Endothelial cell of umbilical vein (primary cell): Measurements from ENCODE around the gene DYNLT1. TPM values are rescaled to one million over a fixed set of nuclear protein-coding genes. Genes with fewer than 3 reads are reported as not detected.

Experiments
- BruUV-seq: library from RNA; stranded (reverse); fragments of 400-500 nt; replicated peaks from 2 replicates; lab custom pipeline; 2021; lab: Mats Ljungman, UMichigan
- CTCF ChIA-PET: fragments of 300-600, 350-600 bp; sonication (Branson Sonifier 250); formaldehyde crosslinking; loops from one replicate; lab custom pipeline; 2021; ENCODE audit warnings: antibody characterized with exemption, inconsistent platforms; lab: Charles Lee
- POLR2A ChIA-PET: fragments of 300-600, 350-600 bp; sonication (Branson Sonifier 250); formaldehyde crosslinking; loops from one replicate; lab custom pipeline; 2021; ENCODE audit warnings: antibody characterized with exemption, inconsistent platforms; lab: Charles Lee
- DNase-seq: peaks from one replicate; pipeline ENCODE4 v3.0.0-alpha.2; 2011; ENCODE audit warnings: low read depth, low spot score
- FAIRE-seq: peaks from 2 replicates; lab custom pipeline; 2011; peaks lifted over from hg19 to GRCh38; lab: Jason Lieb, UNC
- H2AFZ ChIP-seq: 2 replicates; pipeline ENCODE4 v1.6.0; 2012; ENCODE audit warnings: low read depth, low read length, control low read depth, inconsistent platforms
- H3K27ac ChIP-seq: 2 replicates; pipeline ENCODE4 v1.5.1; 2011; ENCODE audit warnings: low read depth, mild to moderate bottlenecking, control low read depth, low read length, moderate library complexity; ENCODE audit not compliant: insufficient read depth
- H3K27me3 ChIP-seq, 2 experiments: 2 replicates each; pipeline versions ENCODE4 v1.6.0 to v1.6.1; 2011; ENCODE audit warnings: low read length in 2 of 2, mixed read lengths in 1 of 2; ENCODE audit not compliant: control insufficient read depth in 2 of 2, insufficient read depth in 2 of 2
- H3K36me3 ChIP-seq, 2 experiments: 2 replicates in 1 of 2; 3 replicates in 1 of 2; pipeline ENCODE4 v1.5.1; 2011; ENCODE audit warnings: low read length in 2 of 2, mild to moderate bottlenecking in 1 of 2, moderate library complexity in 1 of 2; ENCODE audit not compliant: control insufficient read depth in 2 of 2, insufficient read depth in 2 of 2; ENCODE audit errors: extremely low read depth in 1 of 2
- H3K4me1 ChIP-seq: 3 replicates; pipeline ENCODE4 v1.5.1; 2011; ENCODE audit warnings: mild to moderate bottlenecking, low read length; ENCODE audit not compliant: control insufficient read depth, insufficient read depth; ENCODE audit errors: extremely low read depth
- H3K4me2 ChIP-seq: 2 replicates; pipeline ENCODE4 v1.6.1; 2011; ENCODE audit warnings: low read length, control low read depth, mixed read lengths; ENCODE audit not compliant: insufficient read depth
- H3K4me3 ChIP-seq, 3 experiments: fragments of 200-600 bp in 1 of 3; sonication (generic), shearing (Covaris generic) in 1 of 3; replicated peaks in 1 of 3; 2 replicates each; pipeline ENCODE4 v1.5.1; 2011 to 2016; ENCODE audit warnings: control low read depth in 3 of 3, low read length in 3 of 3, mild to moderate bottlenecking in 2 of 3, inconsistent platforms in 1 of 3, low read depth in 1 of 3, moderate library complexity in 1 of 3; ENCODE audit not compliant: insufficient read depth in 1 of 3
- H3K79me2 ChIP-seq: 2 replicates; pipeline ENCODE4 v1.6.0; 2012; ENCODE audit warnings: low read length, inconsistent platforms; ENCODE audit not compliant: control insufficient read depth, insufficient read depth
- H3K9ac ChIP-seq: replicated peaks from 2 replicates; pipeline ENCODE3; 2011; ENCODE audit warnings: low read length, control low read depth; ENCODE audit not compliant: insufficient read depth; ENCODE audit errors: extremely low read depth
- H3K9me1 ChIP-seq: replicated peaks from 3 replicates; pipeline ENCODE4 v1.6.0; 2011; ENCODE audit warnings: mild to moderate bottlenecking, low read length; ENCODE audit not compliant: control insufficient read depth, insufficient read depth; ENCODE audit errors: extremely low read depth
- H3K9me3 ChIP-seq: replicated peaks from 2 replicates; pipeline ENCODE4 v1.5.1; 2012; ENCODE audit warnings: low read length, inconsistent platforms; ENCODE audit not compliant: control insufficient read depth, insufficient read depth
- H4K20me1 ChIP-seq: replicated peaks from 2 replicates; pipeline ENCODE3; 2011; ENCODE audit warnings: mild to moderate bottlenecking, low read length; ENCODE audit not compliant: control insufficient read depth, insufficient read depth; ENCODE audit errors: extremely low read depth
- CTCF ChIP-seq, 2 donors: IDR thresholded peaks; 1 replicate in 1 of 2; 2 replicates in 1 of 2; pipeline ENCODE4 v1.5.1; 2011; ENCODE audit warnings: low read length in 2 of 2, mild to moderate bottlenecking in 2 of 2, moderate library complexity in 2 of 2, control low read depth in 1 of 2, inconsistent platforms in 1 of 2, low read depth in 1 of 2; ENCODE audit not compliant: insufficient read depth in 1 of 2; ENCODE audit errors: extremely low read depth in 1 of 2
- EZH2 ChIP-seq: IDR thresholded peaks from 2 replicates; pipeline ENCODE4 v1.6.1; 2012; ENCODE audit warnings: borderline replicate concordance, low read depth, mild to moderate bottlenecking, moderate library complexity, low read length, inconsistent platforms; ENCODE audit not compliant: severe bottlenecking
- FOS ChIP-seq: IDR thresholded peaks from 2 replicates; pipeline ENCODE4 v1.6.1; 2011; ENCODE audit warnings: mild to moderate bottlenecking, low read length, moderate library complexity, borderline replicate concordance; ENCODE audit not compliant: insufficient read depth
- GATA2 ChIP-seq: IDR thresholded peaks from 2 replicates; pipeline ENCODE4 v1.7.0; 2011; ENCODE audit warnings: low read depth, mild to moderate bottlenecking, moderate library complexity, mixed read lengths, low read length; ENCODE audit not compliant: insufficient read length, insufficient read depth
- JUN ChIP-seq: IDR thresholded peaks from 2 replicates; pipeline ENCODE4 v1.6.1; 2011; ENCODE audit warnings: borderline replicate concordance, low read depth; ENCODE audit not compliant: insufficient read length, insufficient read depth
- MAX ChIP-seq: IDR thresholded peaks from 2 replicates; pipeline ENCODE4 v1.6.1; 2011; ENCODE audit not compliant: insufficient read depth, insufficient read length
- MYC ChIP-seq: IDR thresholded peaks from one replicate; pipeline ENCODE4 v1.6.1; 2011; ENCODE audit warnings: mild to moderate bottlenecking, low read depth, low read length
- POLR2A ChIP-seq: IDR thresholded peaks from 2 replicates; pipeline ENCODE4 v1.6.1; 2012; ENCODE audit warnings: low read depth, mild to moderate bottlenecking, control low read depth, low read length
- POLR2AphosphoS5 ChIP-seq: IDR thresholded peaks from 2 replicates; pipeline ENCODE4 v1.6.1; 2012; ENCODE audit warnings: low read depth, mild to moderate bottlenecking, control low read depth, low read length, moderate library complexity; ENCODE audit not compliant: insufficient read depth
- dilution Hi-C: fragments of 300-500 bp; cut with MboI; formaldehyde crosslinking; loops from one replicate; pipeline ENCODE4 v1.15.0; 2019; ENCODE audit warnings: low sequenced_read_pairs; ENCODE audit not compliant: extremely low pct_ligation_motif_present
- intact Hi-C: fragments of 100-400 bp; cut with micrococcal nuclease; formaldehyde crosslinking; loops from one replicate; pipeline ENCODE4 v1.10.0; 2022
- polyA plus RNA-seq, 4 experiments: library from polyadenylated mRNA; depleted of rRNA in 3 of 4; stranded (reverse) in 3 of 4; unstranded in 1 of 4; fragments of >200 nt; gene quantifications; 2 replicates each; pipeline versions ENCODE4 v1.2.1 to v1.2.3, GENCODE V29; 2011 to 2012; ENCODE audit warnings: missing spikeins in 1 of 4
- total RNA-seq: library from RNA; stranded (reverse); gene quantifications from 2 replicates; pipeline ENCODE4 v1.2.3, GENCODE V29; 2021

Gene DYNLT1
- total and polyA plus RNA-seq, 2 donors (not counting 3 experiments of a cell fraction or from before 2014, with no cell fraction given) = 162 to 267 TPM

- no peaks in the 10 kb centered on the region for H3K27me3 ChIP-seq
- no peaks in the 10 kb centered on the region for H4K20me1 ChIP-seq
- peaks cover 13% of the 10 kb centered on the region for H3K4me1 ChIP-seq
- ChIA-PET CTCF (interaction anchor here (0.7 to 1.2 kb wide), 2 partner anchors 416 to 423 kb away, joined by 3 read pairs; no protein-coding TSS in a partner anchor), POLR2A (no interaction called here)
- peaks cover 26% of the 10 kb centered on the region for H3K79me2 ChIP-seq
- H3K9me3 ChIP-seq = no peaks in the 10 kb centered on the region
- H3K4me2 ChIP-seq = no peak overlapping the region
- no peak overlapping the region for H3K4me3 ChIP-seq
- TF ChIP-seq MYC = no peak
- TF ChIP-seq GATA2 = no peak
- TF ChIP-seq POLR2AphosphoS5 = no peak
- no peak for TF ChIP-seq MAX
- no peak for TF ChIP-seq CTCF (IDR thresholded peaks at IDR 0.05; ENCODE audit: extremely low read depth in 1 of 2, insufficient read depth in 1 of 2, low read depth in 1 of 2, low read length in 2 of 2)
- TF ChIP-seq JUN = no peak
- TF ChIP-seq EZH2 = no peak
- TF ChIP-seq POLR2A = no peak
- no peak for TF ChIP-seq FOS
- no peak for FAIRE-seq
- H3K27ac ChIP-seq = no peak overlapping the region
- no peak for DNase-seq
- H3K9ac ChIP-seq = no peak overlapping the region
- dilution Hi-C loops (no loop called here), intact Hi-C loops (no loop called here)
- H3K9me1 ChIP-seq = no peaks in the 10 kb centered on the region
- H3K36me3 ChIP-seq = peaks cover 6 to 12% of the 10 kb centered on the region in 2 experiments
- H2AFZ ChIP-seq = no peak overlapping the region
- BruUV-seq = no TSS peak
Observed at GRCh38 chr6:158636778-158637177, 7.8 kb downstream of the DYNLT1 start.
